H9 (cell line): Measurements from ENCODE around the gene OLR1. TPM values are rescaled to one million over a fixed set of nuclear protein-coding genes. Genes with fewer than 3 reads are reported as not detected.

Source experiments
- DNase-seq: peaks from one replicate; pipeline ENCODE4 v3.0.0-alpha.2; 2017
- H2AFZ ChIP-seq: one replicate; pipeline ENCODE4 v1.6.1; 2013; ENCODE audit warnings: mild to moderate bottlenecking, low read length, control low read depth, moderate library complexity
- H2AK5ac ChIP-seq: 2 replicates; pipeline ENCODE4 v1.6.1; 2013; ENCODE audit warnings: low read length, control low read depth, mixed read lengths; ENCODE audit not compliant: insufficient read length
- H2BK120ac ChIP-seq: one replicate; pipeline ENCODE4 v1.6.1; 2013; ENCODE audit warnings: low read depth, mild to moderate bottlenecking, low read length, control low read depth, inconsistent platforms; ENCODE audit not compliant: poor library complexity, severe bottlenecking
- H2BK12ac ChIP-seq: 2 replicates; pipeline ENCODE4 v1.6.1; 2013; ENCODE audit warnings: low read length, control low read depth, mixed read lengths, low read depth; ENCODE audit not compliant: insufficient read length
- H2BK15ac ChIP-seq: 2 replicates; pipeline ENCODE4 v1.6.1; 2013; ENCODE audit warnings: low read depth, low read length, control low read depth
- H2BK20ac ChIP-seq: one replicate; pipeline ENCODE4 v1.6.1; 2013; ENCODE audit warnings: low read depth, mild to moderate bottlenecking, low read length, control low read depth, inconsistent platforms; ENCODE audit not compliant: poor library complexity, severe bottlenecking
- H2BK5ac ChIP-seq: 2 replicates; pipeline ENCODE4 v1.6.1; 2013; ENCODE audit warnings: low read length, control low read depth, mixed read lengths; ENCODE audit not compliant: insufficient read length
- H3K14ac ChIP-seq: 2 replicates; pipeline ENCODE4 v1.6.1; 2013; ENCODE audit warnings: low read length, control low read depth; ENCODE audit not compliant: insufficient read depth
- H3K18ac ChIP-seq: 2 replicates; pipeline ENCODE4 v1.6.1; 2013; ENCODE audit warnings: low read depth, mild to moderate bottlenecking, mixed read lengths, low read length, control low read depth; ENCODE audit not compliant: insufficient read length
- H3K23ac ChIP-seq: 2 replicates; pipeline ENCODE4 v1.6.1; 2013; ENCODE audit warnings: low read length, control low read depth, mixed read lengths, low read depth; ENCODE audit not compliant: insufficient read length
- H3K23me2 ChIP-seq: 2 replicates; pipeline ENCODE4 v1.6.1; 2013; ENCODE audit warnings: low read depth, mild to moderate bottlenecking, mixed read lengths, low read length, control low read depth; ENCODE audit not compliant: insufficient read length, poor library complexity, severe bottlenecking
- H3K27ac ChIP-seq: 2 replicates; pipeline ENCODE4 v1.5.1; 2013; ENCODE audit warnings: low read length, control low read depth, mixed read lengths, low read depth; ENCODE audit not compliant: insufficient read length
- H3K27me3 ChIP-seq: 2 replicates; pipeline ENCODE4 v1.6.1; 2013; ENCODE audit warnings: low read length, control low read depth, inconsistent platforms; ENCODE audit not compliant: insufficient read depth
- H3K4ac ChIP-seq: 2 replicates; pipeline ENCODE4 v1.6.1; 2013; ENCODE audit warnings: low read depth, mild to moderate bottlenecking, control low read depth, inconsistent platforms, low read length, moderate library complexity
- H3K4me1 ChIP-seq: 2 replicates; pipeline ENCODE4 v1.6.1; 2013; ENCODE audit warnings: low read length, control low read depth, inconsistent platforms; ENCODE audit not compliant: insufficient read depth
- H3K4me2 ChIP-seq: 2 replicates; pipeline ENCODE4 v1.6.1; 2013; ENCODE audit warnings: low read length, control low read depth, mixed read lengths; ENCODE audit not compliant: insufficient read length, insufficient read depth
- H3K56ac ChIP-seq: 2 replicates; pipeline ENCODE4 v1.6.1; 2013; ENCODE audit warnings: low read depth, mild to moderate bottlenecking, mixed read lengths, low read length, control low read depth; ENCODE audit not compliant: insufficient read length
- H3K79me1 ChIP-seq: 2 replicates; pipeline ENCODE4 v1.6.1; 2013; ENCODE audit warnings: low read depth, mild to moderate bottlenecking, moderate library complexity, low read length, control low read depth, inconsistent platforms; ENCODE audit not compliant: insufficient read depth, poor library complexity, severe bottlenecking
- H3K79me2 ChIP-seq: 2 replicates; pipeline ENCODE4 v1.6.1; 2013; ENCODE audit warnings: low read length, control low read depth, inconsistent platforms; ENCODE audit not compliant: insufficient read depth
- H3K9ac ChIP-seq: 2 replicates; pipeline ENCODE4 v1.6.1; 2013; ENCODE audit warnings: low read length, control low read depth, mixed read lengths; ENCODE audit not compliant: insufficient read length; ENCODE audit errors: extremely low read depth
- H3K9me3 ChIP-seq: one replicate; pipeline ENCODE4 v1.6.1; 2013; ENCODE audit warnings: low read depth, low read length, inconsistent platforms; ENCODE audit not compliant: control insufficient read depth
- H3T11ph ChIP-seq: one replicate; pipeline ENCODE4 v1.6.1; 2013; ENCODE audit warnings: mild to moderate bottlenecking, low read length, control low read depth, inconsistent platforms
- H4K20me1 ChIP-seq: one replicate; pipeline ENCODE4 v1.6.1; 2013; ENCODE audit not compliant: control insufficient read depth, insufficient read length, insufficient read depth
- H4K5ac ChIP-seq: 2 replicates; pipeline ENCODE4 v1.6.1; 2013; ENCODE audit warnings: low read depth, mild to moderate bottlenecking, mixed read lengths, low read length, control low read depth; ENCODE audit not compliant: insufficient read length
- H4K8ac ChIP-seq: replicated peaks from 2 replicates; pipeline ENCODE4 v1.6.1; 2013; ENCODE audit warnings: low read length, control low read depth, mixed read lengths, low read depth; ENCODE audit not compliant: insufficient read length
- H4K91ac ChIP-seq: 2 replicates; pipeline ENCODE4 v1.6.1; 2013; ENCODE audit warnings: low read depth, mild to moderate bottlenecking, moderate library complexity, mixed read lengths, low read length, control low read depth; ENCODE audit not compliant: insufficient read length
- H3K27ac Mint-ChIP-seq, 3 experiments: 2 replicates in 2 of 3; 3 replicates in 1 of 3; pipeline ENCODE4 v1.8.0; 2020 to 2021; ENCODE audit warnings: mixed read lengths in 3 of 3, mild to moderate bottlenecking in 1 of 3, moderate library complexity in 1 of 3
- H3K27me3 Mint-ChIP-seq: 2 replicates; pipeline ENCODE4 v1.8.0; 2021; ENCODE audit warnings: low read depth, mild to moderate bottlenecking, moderate library complexity, mixed read lengths
- H3K36me3 Mint-ChIP-seq, 3 experiments: 2 replicates in 2 of 3; 3 replicates in 1 of 3; pipeline ENCODE4 v1.8.0; 2020 to 2021; ENCODE audit warnings: low read depth in 3 of 3, mixed read lengths in 3 of 3; ENCODE audit not compliant: insufficient read depth in 1 of 3
- H3K4me1 Mint-ChIP-seq, 2 experiments: 2 replicates each; pipeline ENCODE4 v1.8.0; 2020; ENCODE audit warnings: mixed read lengths in 2 of 2
- H3K4me3 Mint-ChIP-seq, 2 experiments: 2 replicates in 1 of 2; 3 replicates in 1 of 2; pipeline ENCODE4 v1.8.0; 2020 to 2021; ENCODE audit warnings: mild to moderate bottlenecking in 2 of 2, mixed read lengths in 2 of 2, moderate library complexity in 1 of 2
- H3K9me3 Mint-ChIP-seq, 2 experiments: 2 replicates in 1 of 2; 3 replicates in 1 of 2; pipeline ENCODE4 v1.8.0; 2020; ENCODE audit warnings: mild to moderate bottlenecking in 2 of 2, mixed read lengths in 2 of 2, moderate library complexity in 1 of 2
- CTCF ChIP-seq: fragments of 200-600 bp; sonication (generic); conservative IDR thresholded peaks from 3 replicates; pipeline ENCODE4 v1.8.0; 2021; ENCODE audit warnings: antibody characterized with exemption, mild to moderate bottlenecking
- WGBS: extraction: QIAGEN DNeasy Blood & Tissue Kit; methylation state at CpG from one replicate; pipeline ENCODE4 v1.1.7; 2013; ENCODE audit warnings: missing lambda C conversion rate, low lambda C conversion rate, mixed read lengths; ENCODE audit not compliant: insufficient read length; ENCODE audit errors: extremely low coverage; 5-methylcytosine and 5-hydroxymethylcytosine counted together
- total RNA-seq: library from RNA; stranded (reverse); gene quantifications from 2 replicates; pipeline ENCODE4 v1.2.1, GENCODE V29; 2021

Gene OLR1
- total RNA-seq, 1 experiment from 2014 or later: not detected

- DNase-seq: no peak
- H3K14ac ChIP-seq: no peak overlapping the region
- no peaks in the 10 kb centered on the region for H3K79me2 ChIP-seq
- H2BK20ac ChIP-seq: no peak overlapping the region
- no peak overlapping the region for H3K18ac ChIP-seq
- H3K4me1 ChIP-seq: no peaks in the 10 kb centered on the region
- H3K27ac Mint-ChIP-seq: no peak overlapping the region
- H3K9ac ChIP-seq: no peak overlapping the region
- H3K27me3 Mint-ChIP-seq: no peaks in the 10 kb centered on the region
- no peak overlapping the region for H3K56ac ChIP-seq
- H3K23ac ChIP-seq: no peak overlapping the region
- H4K5ac ChIP-seq: no peak overlapping the region
- H2BK15ac ChIP-seq: no peak overlapping the region
- H4K91ac ChIP-seq: no peak overlapping the region
- no peak overlapping the region for H3K4me3 Mint-ChIP-seq
- H3K4me2 ChIP-seq: no peak overlapping the region
- no peaks in the 10 kb centered on the region for H3K79me1 ChIP-seq
- H2AFZ ChIP-seq: no peak overlapping the region
- no peaks in the 10 kb centered on the region for H3K23me2 ChIP-seq
- H3K4me1 Mint-ChIP-seq: 0 out of 4 replicates have a peak, but pooled peaks cover 0 to 2% of the 10 kb centered on the region in 2 experiments
- H3K27me3 ChIP-seq: no peaks in the 10 kb centered on the region
- no peaks in the 10 kb centered on the region for H3K9me3 ChIP-seq
- WGBS: no CpG with 5 or more reads among the region's 1 CpG
- H3K36me3 Mint-ChIP-seq: no peaks in the 10 kb centered on the region
- H2AK5ac ChIP-seq: no peak overlapping the region
- no peak overlapping the region for H3K4ac ChIP-seq
- no peaks in the 10 kb centered on the region for H4K20me1 ChIP-seq
- H3K27ac ChIP-seq: no peak overlapping the region
- TF ChIP-seq CTCF: no peak
- H3K9me3 Mint-ChIP-seq: no peaks in the 10 kb centered on the region
- no peak overlapping the region for H3T11ph ChIP-seq
- no peak overlapping the region for H2BK12ac ChIP-seq
- no peak overlapping the region for H4K8ac ChIP-seq
- no peak overlapping the region for H2BK5ac ChIP-seq
- H2BK120ac ChIP-seq: no peak overlapping the region
These were observed 28.8 kb downstream of the OLR1 start for GRCh38 chr12:10142976-10143589.
